HG02623 (cell line): Measurements from ENCODE around the gene LRRC37B.
"Not testable (repeated sequence)": the region's sequence is repeated elsewhere in the genome, so short reads cannot be mapped to it uniquely, and the experiment has no call there.

Source experiments
- ATAC-seq: cut with Tn5 transposase; IDR thresholded peaks from one replicate; pipeline ENCODE4 v1.9.1; 2021; ENCODE audit warnings: moderate library complexity; ENCODE audit not compliant: unreplicated experiment

The LRRC37B gene

DNA sequence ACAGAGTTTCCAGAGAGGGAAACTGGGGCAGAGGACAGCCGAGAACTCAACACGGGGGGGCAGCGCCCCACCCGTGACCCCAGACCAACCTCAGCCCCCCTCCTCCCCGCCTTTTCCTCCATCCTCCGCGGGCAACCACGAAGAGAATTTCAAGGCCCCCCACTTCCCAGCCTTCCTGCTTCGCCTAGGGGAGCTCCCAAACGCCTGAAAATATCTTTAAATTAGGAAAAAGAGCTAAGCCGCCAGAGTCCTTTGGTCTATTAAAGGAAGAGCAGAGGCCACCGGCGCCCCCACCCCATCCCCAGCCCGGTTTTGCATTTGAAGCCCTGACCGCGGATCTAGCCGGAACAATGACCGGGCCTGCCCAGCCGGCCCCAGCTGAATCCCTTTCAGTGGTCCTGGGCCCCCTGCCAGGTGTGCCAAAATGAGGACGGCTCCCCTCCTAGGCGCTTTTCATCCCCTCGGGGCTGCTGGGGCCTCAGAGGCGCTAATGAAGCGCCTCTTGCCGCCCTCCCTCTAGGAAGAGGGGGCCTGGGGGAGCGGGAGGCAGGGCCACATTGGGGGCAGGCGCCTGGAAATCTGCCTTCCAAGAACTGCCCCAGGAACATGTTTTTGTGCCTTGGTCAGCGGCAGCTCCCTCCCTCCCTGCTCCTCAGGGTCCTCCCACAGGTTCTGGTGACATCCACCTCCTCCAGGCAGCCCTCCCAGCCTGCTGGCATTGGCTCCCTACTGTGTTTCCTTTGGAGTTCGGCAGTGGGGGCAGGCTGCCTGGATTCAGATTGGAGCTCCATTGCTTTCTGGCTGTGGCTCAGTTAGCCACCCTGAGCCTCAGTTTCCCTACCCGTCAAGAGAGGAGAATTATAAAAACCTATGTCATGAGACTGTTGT is 78.0 kb downstream of the LRRC37B start:
- ATAC-seq: not testable (repeated sequence)

DNA sequence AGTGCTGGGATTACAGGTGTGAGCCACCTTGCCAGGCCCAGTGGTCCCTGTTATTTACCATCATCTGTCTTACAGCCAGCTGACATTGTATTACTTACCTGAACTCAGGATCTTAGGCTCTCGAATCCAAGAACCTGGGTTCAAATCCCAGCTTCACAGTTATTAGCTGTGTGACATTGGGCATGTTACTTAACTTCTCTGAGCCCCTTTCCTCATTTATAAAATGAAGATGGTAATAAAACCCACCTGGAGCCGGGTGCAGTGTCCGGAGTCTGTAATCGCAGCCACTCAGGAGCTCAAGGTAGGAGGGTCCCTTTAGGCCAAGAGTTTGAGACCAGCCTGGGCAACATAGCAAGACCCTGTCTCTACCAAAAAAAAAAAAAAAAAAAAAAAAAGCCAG is 79.7 kb downstream of the LRRC37B start:
- ATAC-seq: not testable (repeated sequence)

DNA sequence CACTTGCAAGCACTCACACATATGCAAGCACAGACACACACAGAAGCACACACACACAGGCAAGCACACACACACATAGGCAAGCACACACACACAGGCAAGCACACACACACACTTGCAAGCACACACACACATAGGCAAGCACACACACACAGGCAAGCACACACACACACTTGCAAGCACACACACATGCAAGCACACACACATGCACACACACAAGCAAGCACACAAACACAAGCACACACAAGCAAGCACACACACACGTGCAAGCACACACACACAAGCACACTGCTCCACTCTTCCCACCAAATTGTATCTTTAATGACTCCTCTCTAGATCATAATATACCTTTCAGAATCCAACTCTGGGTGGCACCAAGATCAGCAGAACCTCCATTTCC is 84.9 kb downstream of the LRRC37B start:
- ATAC-seq: not testable (repeated sequence)

DNA sequence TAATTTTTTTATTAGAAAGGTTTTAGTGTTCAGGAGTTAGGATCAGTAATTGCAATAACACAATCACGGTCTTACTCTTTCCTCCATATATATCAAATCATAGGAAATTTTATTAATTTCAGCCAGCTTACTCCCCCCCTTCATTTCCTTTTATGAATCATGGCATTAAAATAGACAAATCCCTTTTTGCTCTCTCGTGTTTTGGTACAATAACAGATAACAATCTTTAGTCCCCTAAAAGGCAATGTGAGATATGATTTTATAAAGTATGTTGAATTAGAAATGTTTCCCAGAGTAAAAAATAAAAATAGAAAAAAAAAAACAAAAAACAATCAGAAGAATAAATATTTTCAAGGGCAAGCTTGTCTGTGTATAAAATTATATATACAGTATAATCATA is 92.5 kb downstream of the LRRC37B start:
- no peak for ATAC-seq

DNA sequence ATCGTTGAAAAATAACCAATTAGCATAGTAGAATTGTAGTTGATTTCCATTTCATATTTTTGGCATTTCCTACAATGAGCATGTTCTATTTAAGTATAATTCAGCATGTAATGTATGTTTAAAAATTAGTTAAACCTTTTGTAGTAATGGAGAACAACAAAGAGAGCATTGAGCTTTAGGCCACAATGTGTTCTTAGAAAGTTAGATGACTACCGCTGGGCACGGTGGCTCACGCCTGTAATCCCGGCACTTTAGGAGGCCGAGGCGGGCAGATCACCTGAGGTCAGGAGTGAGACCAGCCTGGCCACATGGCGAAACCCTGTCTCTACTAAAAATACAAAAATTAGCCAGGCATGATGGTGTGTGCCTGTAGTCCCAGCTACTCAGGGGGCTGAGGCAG is 93.1 kb downstream of the LRRC37B start:
- ATAC-seq: not testable (repeated sequence)

DNA sequence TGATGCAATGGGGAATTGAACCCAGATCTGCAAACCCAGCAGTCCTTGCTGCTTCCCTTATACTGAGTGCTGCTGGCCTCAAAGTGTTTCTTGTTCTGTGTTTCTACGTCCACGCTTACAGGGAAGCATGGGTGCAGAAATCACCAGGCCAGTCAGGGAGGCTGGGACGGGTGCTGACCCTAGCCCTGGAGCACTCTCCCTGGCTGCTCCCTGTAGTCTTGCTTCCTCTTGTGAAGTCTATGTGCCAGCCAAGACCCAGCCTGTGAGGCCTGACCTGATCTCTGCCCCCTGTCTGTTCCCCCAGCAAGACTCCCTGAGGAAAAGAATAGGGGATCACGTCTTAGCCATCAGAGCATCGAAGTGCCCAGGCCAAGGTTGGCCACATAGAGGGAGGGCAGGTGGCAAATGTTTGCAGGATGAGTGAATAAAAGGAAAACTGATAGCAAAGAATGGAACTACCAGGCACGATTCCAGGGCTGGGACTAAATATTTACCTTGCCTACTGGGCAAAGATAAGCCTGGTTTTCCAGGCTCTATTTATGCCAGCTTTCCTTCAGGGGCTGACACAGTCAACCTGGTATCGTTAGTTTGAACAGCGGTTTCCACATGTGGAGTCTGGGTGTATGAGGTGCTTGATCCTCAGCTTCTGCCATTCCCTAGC is 93.9 kb downstream of the LRRC37B start:
- ATAC-seq: no peak

DNA sequence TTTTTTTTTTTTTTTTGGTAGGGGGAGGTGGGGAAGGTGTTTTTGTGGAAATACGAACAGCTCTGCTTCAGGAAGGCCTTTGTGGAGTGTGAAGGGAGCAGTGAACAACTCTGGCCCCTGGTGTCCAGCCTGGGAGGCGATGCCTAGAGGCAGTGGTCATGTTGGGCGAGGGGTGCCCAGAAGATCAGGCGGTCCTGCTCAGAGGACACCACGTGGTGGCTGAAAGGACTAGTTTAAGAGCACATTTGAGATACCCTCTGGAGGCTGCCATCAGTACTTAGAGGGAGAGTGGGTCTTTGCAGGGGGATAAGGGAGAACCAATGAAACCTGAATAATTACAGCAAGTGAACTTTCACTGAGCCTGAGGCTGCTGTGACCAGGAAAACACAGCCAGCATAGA is 95.0 kb downstream of the LRRC37B start:
- ATAC-seq: no peak

DNA sequence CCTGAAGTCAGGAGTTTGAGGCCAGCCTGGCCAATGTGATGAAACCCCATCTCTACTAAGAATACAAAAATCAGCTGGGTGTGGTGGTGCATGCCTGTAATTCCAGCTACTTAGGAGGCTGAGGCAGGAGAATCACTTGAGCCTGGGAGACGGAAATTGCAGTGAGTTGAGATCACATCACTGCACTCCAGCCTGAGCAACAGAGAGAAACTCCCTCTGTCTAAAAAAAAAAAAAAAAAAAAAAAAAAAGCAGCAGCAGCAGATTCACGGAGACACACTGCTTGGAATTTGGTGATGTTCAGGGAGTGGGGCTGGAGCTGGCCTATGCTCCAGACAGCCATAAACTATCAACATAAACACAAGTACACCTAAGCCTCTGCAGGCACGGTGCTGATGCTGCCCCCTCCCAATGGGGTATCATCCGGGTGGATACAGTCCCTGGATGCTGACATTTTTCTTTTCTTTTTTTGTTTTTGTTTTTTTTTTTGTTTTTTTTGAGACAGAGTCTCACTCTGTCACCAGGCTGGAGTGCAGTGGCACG is 95.5 kb downstream of the LRRC37B start:
- no peak for ATAC-seq
